Mucosa of gallbladder (tissue), 1 donor: ENCODE data around the gene GALNT10. TPM values are rescaled to one million over a fixed set of nuclear protein-coding genes. Genes with fewer than 3 reads are reported as not detected.

Experiments
- total RNA-seq: library from RNA; stranded (reverse); gene quantifications from one replicate; pipeline ENCODE4 v1.2.1, GENCODE V29; 2021
- donor health status: DM: no; HTN: no; CAD: no.

Gene GALNT10
- total RNA-seq, 1 donor from 2014 or later = 50.8 TPM

Other genes with a start within 250 kb of the GALNT10 start
- gene FAM114A2, start 151.8 kb upstream of the GALNT10 start, total RNA-seq = 30.4 TPM
- gene MFAP3, start 151.8 kb upstream of the GALNT10 start, total RNA-seq = 24.6 TPM